CD4-positive, alpha-beta T cell (primary cell): ENCODE measurements around the gene ARSK. TPM values are rescaled to one million over a fixed set of nuclear protein-coding genes. Genes with fewer than 3 reads are reported as not detected.

Source experiments
- ATAC-seq: fragments of 200-7000 bp; cut with Tn5 transposase; one replicate; pipeline ENCODE4 v1.10.0; 2022; ENCODE audit warnings: mild to moderate bottlenecking; ENCODE audit not compliant: poor library complexity
- CTCF ChIA-PET: fragments of 350-600 bp; sonication (Branson Sonifier 250); formaldehyde crosslinking; loops from one replicate; lab custom pipeline; 2021; ENCODE audit warnings: antibody characterized with exemption, inconsistent platforms; lab: Charles Lee
- POLR2A ChIA-PET: fragments of 350-600 bp; sonication (Branson Sonifier 250); formaldehyde crosslinking; loops from one replicate; lab custom pipeline; 2021; ENCODE audit warnings: antibody characterized with exemption, inconsistent platforms; lab: Charles Lee
- DNase-seq, 14 experiments: peaks; one replicate each; pipeline ENCODE4 v3.0.0-alpha.2; 2013 to 2020; ENCODE audit warnings: mixed read lengths in 2 of 14
- H3K27ac ChIP-seq, 2 donors: one replicate each; pipeline versions ENCODE4 v1.5.1 to v1.7.0; 2013; ENCODE audit warnings: low read length in 2 of 2, low read depth in 1 of 2, mild to moderate bottlenecking in 1 of 2
- H3K27me3 ChIP-seq, 2 experiments: 1 replicate in 1 of 2; 2 replicates in 1 of 2; pipeline versions ENCODE4 v1.6.1 to v1.7.0; 2013; ENCODE audit warnings: low read length in 2 of 2, control low read depth in 1 of 2, mild to moderate bottlenecking in 1 of 2, moderate library complexity in 1 of 2; ENCODE audit not compliant: insufficient read depth in 2 of 2, control insufficient read depth in 1 of 2
- H3K36me3 ChIP-seq: one replicate; pipeline ENCODE4 v1.6.1; 2013; ENCODE audit warnings: low read length, control low read depth; ENCODE audit not compliant: insufficient read depth
- H3K4me1 ChIP-seq: one replicate; pipeline ENCODE4 v1.6.1; 2013; ENCODE audit warnings: low read length, control low read depth; ENCODE audit not compliant: insufficient read depth
- H3K4me3 ChIP-seq: one replicate; pipeline ENCODE4 v1.5.1; 2013; ENCODE audit warnings: mild to moderate bottlenecking, low read length, moderate library complexity
- H3K9me3 ChIP-seq, 2 experiments: 1 replicate in 1 of 2; 2 replicates in 1 of 2; pipeline versions ENCODE4 v1.6.1 to v1.7.0; 2013; ENCODE audit warnings: low read length in 2 of 2, mild to moderate bottlenecking in 2 of 2, control low read depth in 1 of 2, moderate library complexity in 1 of 2; ENCODE audit not compliant: control insufficient read depth in 1 of 2, insufficient read depth in 1 of 2
- H3K27ac Mint-ChIP-seq: one replicate; pipeline ENCODE4 v1.8.0; 2020; ENCODE audit warnings: mixed read lengths
- H3K27me3 Mint-ChIP-seq: one replicate; pipeline ENCODE4 v1.8.0; 2021; ENCODE audit warnings: mixed read lengths
- H3K36me3 Mint-ChIP-seq: one replicate; pipeline ENCODE4 v1.8.0; 2021; ENCODE audit warnings: low read depth, mixed read lengths
- H3K4me1 Mint-ChIP-seq: one replicate; pipeline ENCODE4 v1.8.0; 2021; ENCODE audit warnings: low read depth, mixed read lengths
- H3K4me3 Mint-ChIP-seq: one replicate; pipeline ENCODE4 v1.8.0; 2020; ENCODE audit warnings: mild to moderate bottlenecking, mixed read lengths
- H3K9me3 Mint-ChIP-seq: one replicate; pipeline ENCODE4 v1.8.0; 2020; ENCODE audit warnings: mixed read lengths
- CTCF ChIP-seq: fragments of 200-600 bp; IDR thresholded peaks from one replicate; pipeline ENCODE4 v1.8.0; 2022; ENCODE audit warnings: antibody characterized with exemption, mild to moderate bottlenecking
- intact Hi-C, 2 experiments: fragments of 100-400 bp; cut with DNase I in 1 of 2; cut with micrococcal nuclease in 1 of 2; formaldehyde crosslinking; loops; one replicate each; pipeline versions ENCODE4 v1.15.1 to v1.9.0; 2023 to 2025; cut with DNase I, micrococcal nuclease
- total RNA-seq, 174 experiments: library from RNA in 2 of 174; stranded (reverse) in 2 of 174; gene quantifications; one replicate each; pipeline ENCODE4 v1.2.3 and lab custom pipeline; 2021 to 2026

Gene ARSK
- total RNA-seq, 2 experiments from 2014 or later, result 2.2 to 2.7 TPM

GRCh38 chr5:95649274-95649673 lies 94.4 kb downstream of the ARSK start:
- ATAC-seq (no peak), DNase-seq (no peak)
- Histone ChIP-seq H3K9me3 (no peaks in the 10 kb centered on the region), H3K4me3 (no peak overlapping the region), H3K27ac (no peak overlapping the region), H3K27me3 (no peaks in the 10 kb centered on the region), H3K36me3 (peaks cover 7% of the 10 kb centered on the region), H3K4me1 (peaks cover 12% of the 10 kb centered on the region)
- ChIA-PET CTCF (interaction anchor here (0.7 kb wide), 1 partner anchor 14 kb away, joined by 4 read pairs; no protein-coding TSS in a partner anchor), POLR2A (interaction anchor here (0.7 kb wide), 1 partner anchor 86 kb away, joined by 3 read pairs; no protein-coding TSS in a partner anchor)
- Mint-ChIP-seq H3K4me3 (peak overlapping the region; percentile 3), H3K9me3 (no peaks in the 10 kb centered on the region), H3K27me3 (no peaks in the 10 kb centered on the region), H3K4me1 (peaks cover 47% of the 10 kb centered on the region), H3K27ac (no peak overlapping the region), H3K36me3 (peaks cover 25% of the 10 kb centered on the region)
- no peak for TF ChIP-seq CTCF
- intact Hi-C loops, result loop anchor here (5.0 kb wide), 4 partner anchors 97 to 688 kb away; partner anchors contain the start of genes ELL2 (in 1 of the 2), GLRX (in 1 of the 2) and SKIC3 (in 1 of the 2)

- Mint-ChIP-seq H3K27me3 (no peaks in the 10 kb centered on the region), H3K36me3 (peaks cover 33% of the 10 kb centered on the region), H3K4me1 (peaks cover 41% of the 10 kb centered on the region), H3K9me3 (no peaks in the 10 kb centered on the region), H3K4me3 (peak overlapping the region; percentile 43), H3K27ac (no peak overlapping the region)
- CTCF ChIA-PET, result no interaction called here
- Histone ChIP-seq H3K4me1 (peaks cover 11% of the 10 kb centered on the region), H3K9me3 (no peaks in the 10 kb centered on the region), H3K27ac (no peak overlapping the region), H3K36me3 (peaks cover 7% of the 10 kb centered on the region), H3K4me3 (no peak overlapping the region), H3K27me3 (no peaks in the 10 kb centered on the region)
- intact Hi-C loops, result loop anchor here (5.0 kb wide), 4 partner anchors 98 to 687 kb away; partner anchors contain the start of genes ELL2 (in 1 of the 2), GLRX (in 1 of the 2) and SKIC3 (in 1 of the 2)
- DNase-seq (no peak), ATAC-seq (no peak)
- POLR2A ChIA-PET, result interaction anchor here (0.7 kb wide), 1 partner anchor 87 kb away, joined by 3 read pairs; no protein-coding TSS in a partner anchor
- no peak for TF ChIP-seq CTCF
These were observed 95.1 kb downstream of the ARSK start for GRCh38 chr5:95649842-95650620.

GRCh38 chr5:95652849-95653248 lies 97.9 kb downstream of the ARSK start:
- H3K36me3 ChIP-seq, result peaks cover 7% of the 10 kb centered on the region
- no peak for DNase-seq
- no peaks in the 10 kb centered on the region for H3K9me3 ChIP-seq
- H3K27ac ChIP-seq, result no peak overlapping the region
- no peak for ATAC-seq
- intact Hi-C loops, result no loop called here
- no peak overlapping the region for H3K4me3 ChIP-seq
- no peaks in the 10 kb centered on the region for H3K27me3 ChIP-seq
- H3K4me1 Mint-ChIP-seq, result peaks cover 17% of the 10 kb centered on the region
- no peak overlapping the region for H3K4me3 Mint-ChIP-seq
- no peaks in the 10 kb centered on the region for H3K9me3 Mint-ChIP-seq
- H3K4me1 ChIP-seq, result no peaks in the 10 kb centered on the region
- no peaks in the 10 kb centered on the region for H3K27me3 Mint-ChIP-seq
- ChIA-PET CTCF (interaction anchor here (1.6 kb wide), 1 partner anchor 11 kb away, joined by 5 read pairs; no protein-coding TSS in a partner anchor), POLR2A (no interaction called here)
- peaks cover 60% of the 10 kb centered on the region for H3K36me3 Mint-ChIP-seq
- no peak overlapping the region for H3K27ac Mint-ChIP-seq
- no peak for TF ChIP-seq CTCF
